Hepatocyte (in vitro differentiated cells): Measurements from ENCODE around the gene PIP4K2C.

Experiments used
- EZH2 ChIP-seq: fragments of 200-600 bp; sonication (generic); IDR thresholded peaks from 2 replicates; pipeline ENCODE4 v1.6.1; 2016; ENCODE audit warnings: antibody characterized with exemption, mild to moderate bottlenecking, borderline replicate concordance
- EZH2phosphoT487 ChIP-seq: fragments of 200-600 bp; sonication (generic); IDR thresholded peaks from one replicate; pipeline ENCODE4 v1.6.1; 2018; ENCODE audit warnings: antibody characterized with exemption, mild to moderate bottlenecking, low read depth, moderate library complexity; ENCODE audit not compliant: unreplicated experiment, severe bottlenecking
- TF ChIP-seq, protein P1 (sequence below): fragments of 200-600 bp; sonication (generic); IDR thresholded peaks from 2 replicates; pipeline ENCODE4 v1.5.1; 2016; ENCODE audit warnings: antibody characterized with exemption, mild to moderate bottlenecking; ENCODE audit not compliant: poor library complexity

DNA sequence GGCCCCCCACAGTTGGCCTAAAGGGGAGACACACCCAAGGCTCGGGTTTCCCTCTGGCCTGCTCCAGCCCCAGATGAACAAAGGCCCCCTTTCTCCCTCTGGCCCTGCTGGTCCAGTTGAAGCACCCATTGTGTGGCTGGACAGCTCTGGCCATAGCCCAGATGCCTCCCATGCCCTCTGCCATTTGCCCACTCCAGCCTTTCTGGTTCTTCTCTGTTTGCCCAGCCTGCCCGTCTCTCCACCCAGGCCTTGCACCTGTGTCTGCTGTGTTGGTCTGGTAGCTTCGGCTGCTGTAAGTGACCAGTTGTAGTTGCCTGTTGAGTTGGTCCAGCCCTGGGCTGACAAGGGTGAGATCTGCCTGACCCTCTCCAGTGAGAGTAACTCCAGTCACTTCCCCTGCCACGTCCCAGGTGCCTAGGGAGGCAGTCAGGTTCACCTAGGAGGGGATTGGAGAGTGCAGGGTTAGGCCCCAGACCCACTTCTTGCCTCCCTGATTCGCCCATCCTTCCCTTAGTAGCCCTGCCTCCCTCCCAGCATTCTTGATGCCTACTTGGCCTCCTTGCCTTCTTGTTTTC is 39.0 kb downstream of the PIP4K2C start:
- TF ChIP-seq, protein P1, sequence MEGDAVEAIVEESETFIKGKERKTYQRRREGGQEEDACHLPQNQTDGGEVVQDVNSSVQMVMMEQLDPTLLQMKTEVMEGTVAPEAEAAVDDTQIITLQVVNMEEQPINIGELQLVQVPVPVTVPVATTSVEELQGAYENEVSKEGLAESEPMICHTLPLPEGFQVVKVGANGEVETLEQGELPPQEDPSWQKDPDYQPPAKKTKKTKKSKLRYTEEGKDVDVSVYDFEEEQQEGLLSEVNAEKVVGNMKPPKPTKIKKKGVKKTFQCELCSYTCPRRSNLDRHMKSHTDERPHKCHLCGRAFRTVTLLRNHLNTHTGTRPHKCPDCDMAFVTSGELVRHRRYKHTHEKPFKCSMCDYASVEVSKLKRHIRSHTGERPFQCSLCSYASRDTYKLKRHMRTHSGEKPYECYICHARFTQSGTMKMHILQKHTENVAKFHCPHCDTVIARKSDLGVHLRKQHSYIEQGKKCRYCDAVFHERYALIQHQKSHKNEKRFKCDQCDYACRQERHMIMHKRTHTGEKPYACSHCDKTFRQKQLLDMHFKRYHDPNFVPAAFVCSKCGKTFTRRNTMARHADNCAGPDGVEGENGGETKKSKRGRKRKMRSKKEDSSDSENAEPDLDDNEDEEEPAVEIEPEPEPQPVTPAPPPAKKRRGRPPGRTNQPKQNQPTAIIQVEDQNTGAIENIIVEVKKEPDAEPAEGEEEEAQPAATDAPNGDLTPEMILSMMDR: no peak
- TF ChIP-seq EZH2 (no peak), EZH2phosphoT487 (no peak)
